ENCODE data around the gene RAX2. TPM values are rescaled to one million over a fixed set of nuclear protein-coding genes. Genes with fewer than 3 reads are reported as not detected.

The RAX2 gene
- total RNA-seq, 3 donors from 2014 or later: not detected

GRCh38 chr19:3804429-3804828, 32.4 kb upstream of the RAX2 start:
- Histone ChIP-seq H3K9me3 (no peaks in the 10 kb centered on the region), H3K4me3 (no peak overlapping the region), H3K36me3 (ENCODE audit: low read depth) (no peaks in the 10 kb centered on the region), H3K4me1 (ENCODE audit: low read depth) (no peaks in the 10 kb centered on the region)
- ATAC-seq (no peak), DNase-seq (no peak)
- no peak for TF ChIP-seq CTCF (IDR thresholded peaks at IDR 0.05)
- intact Hi-C loops (cut with DNase I, micrococcal nuclease): no loop called here

- no peak overlapping the region for H3K4me3 ChIP-seq
- H3K36me3 ChIP-seq (ENCODE audit: low read depth): no peaks in the 10 kb centered on the region
- ATAC-seq (no peak), DNase-seq (no peak)
- intact Hi-C loops (cut with DNase I, micrococcal nuclease): no loop called here
- TF ChIP-seq CTCF (IDR thresholded peaks at IDR 0.05): no peak
- no peaks in the 10 kb centered on the region for H3K9me3 ChIP-seq
- H3K4me1 ChIP-seq (ENCODE audit: low read depth): no peaks in the 10 kb centered on the region
These were observed 32.0 kb upstream of the RAX2 start for GRCh38 chr19:3803986-3804385.

GRCh38 chr19:3803114-3803888, 31.3 kb upstream of the RAX2 start:
- Histone ChIP-seq H3K4me3 (no peak overlapping the region), H3K9me3 (no peaks in the 10 kb centered on the region), H3K36me3 (ENCODE audit: low read depth) (no peaks in the 10 kb centered on the region), H3K4me1 (ENCODE audit: low read depth) (no peaks in the 10 kb centered on the region)
- DNase-seq (no peak), ATAC-seq (no peak)
- no peak for TF ChIP-seq CTCF (IDR thresholded peaks at IDR 0.05)
- intact Hi-C loops (cut with DNase I, micrococcal nuclease): no loop called here

- H3K36me3 ChIP-seq (ENCODE audit: low read depth): no peaks in the 10 kb centered on the region
- DNase-seq (peak; percentile 24 to 77 (median 55)), ATAC-seq (peak; percentile 65)
- TF ChIP-seq CTCF (IDR thresholded peaks at IDR 0.05): no peak
- no peak overlapping the region for H3K4me3 ChIP-seq
- intact Hi-C loops (cut with DNase I, micrococcal nuclease): no loop called here
- H3K9me3 ChIP-seq: no peaks in the 10 kb centered on the region
- H3K4me1 ChIP-seq (ENCODE audit: low read depth): no peaks in the 10 kb centered on the region
These were observed 29.5 kb upstream of the RAX2 start for GRCh38 chr19:3801412-3802096.

GRCh38 chr19:3800996-3801395, 29.0 kb upstream of the RAX2 start:
- Histone ChIP-seq H3K4me3 (no peak overlapping the region), H3K4me1 (ENCODE audit: low read depth) (no peaks in the 10 kb centered on the region), H3K9me3 (no peaks in the 10 kb centered on the region), H3K36me3 (ENCODE audit: low read depth) (no peaks in the 10 kb centered on the region)
- TF ChIP-seq CTCF (IDR thresholded peaks at IDR 0.05): no peak
- intact Hi-C loops (cut with DNase I, micrococcal nuclease): no loop called here
- DNase-seq (no peak), ATAC-seq (no peak)

All from mucosa of descending colon (tissue), 3 donors.